ENCODE measurements around the gene CCDC89. TPM values are rescaled to one million over a fixed set of nuclear protein-coding genes. Genes with fewer than 3 reads are reported as not detected.

CCDC89 gene
- total RNA-seq, 3 donors from 2014 or later = 1.6 to 2.6 (median 2.6) TPM

GRCh38 chr11:85685125-85685819, 723 bp downstream of the CCDC89 start:
- Histone ChIP-seq H3K4me1 (no peaks in the 10 kb centered on the region), H3K27me3 (no peaks in the 10 kb centered on the region), H3K9me3 (no peaks in the 10 kb centered on the region), H3K36me3 (no peaks in the 10 kb centered on the region), H3K4me3 (peak overlapping the region; percentile 38 to 59 (median 49)), H3K27ac (peak overlapping the region; percentile 71 to 75)
- no peak for DNase-seq (ENCODE audit: low spot score in 2 of 2)
- TF ChIP-seq CTCF (IDR thresholded peaks at IDR 0.05) (no peak), POLR2A (IDR thresholded peaks at IDR 0.05) (no peak), POLR2AphosphoS5 (IDR thresholded peaks at IDR 0.05) (no peak)
- intact Hi-C loops (cut with DNase I; ENCODE audit: low total_unique reads) = no loop called here

- intact Hi-C loops (cut with DNase I; ENCODE audit: low total_unique reads) = no loop called here
- no peaks in the 10 kb centered on the region for H3K9me3 ChIP-seq
- no peak for TF ChIP-seq CTCF (IDR thresholded peaks at IDR 0.05)
- TF ChIP-seq POLR2A (IDR thresholded peaks at IDR 0.05) = no peak
- TF ChIP-seq POLR2AphosphoS5 (IDR thresholded peaks at IDR 0.05) = peak in 1 of 3 donors; percentile 50
- H3K27ac ChIP-seq = peak overlapping the region; percentile 16 to 44
- no peaks in the 10 kb centered on the region for H3K27me3 ChIP-seq
- DNase-seq (ENCODE audit: low spot score in 2 of 2) = peak in 1 of 2 donors; percentile 25
- H3K36me3 ChIP-seq = no peaks in the 10 kb centered on the region
- peak overlapping the region; percentile 48 to 70 (median 58) for H3K4me3 ChIP-seq
- no peaks in the 10 kb centered on the region for H3K4me1 ChIP-seq
These were observed 3.4 kb downstream of the CCDC89 start for GRCh38 chr11:85682330-85683305.

- H3K36me3 ChIP-seq = no peaks in the 10 kb centered on the region
- H3K4me3 ChIP-seq = no peak overlapping the region
- intact Hi-C loops (cut with DNase I; ENCODE audit: low total_unique reads) = no loop called here
These were observed 5.1 kb downstream of the CCDC89 start for GRCh38 chr11:85680897-85681296.

GRCh38 chr11:85679576-85679975, 6.4 kb downstream of the CCDC89 start:
- H3K4me3 ChIP-seq = no peak overlapping the region
- no peaks in the 10 kb centered on the region for H3K27me3 ChIP-seq
- no peak overlapping the region for H3K27ac ChIP-seq
- TF ChIP-seq POLR2AphosphoS5 (IDR thresholded peaks at IDR 0.05) (no peak), POLR2A (IDR thresholded peaks at IDR 0.05) (no peak), CTCF (IDR thresholded peaks at IDR 0.05) (no peak)
- H3K4me1 ChIP-seq = no peaks in the 10 kb centered on the region
- DNase-seq (ENCODE audit: low spot score in 2 of 2) = no peak
- intact Hi-C loops (cut with DNase I; ENCODE audit: low total_unique reads) = no loop called here
- H3K9me3 ChIP-seq = no peaks in the 10 kb centered on the region
- no peaks in the 10 kb centered on the region for H3K36me3 ChIP-seq

More at GRCh38 chr11:85680897-85681296, 5.1 kb downstream of the CCDC89 start:
- Histone ChIP-seq H3K27me3 (no peaks in the 10 kb centered on the region), H3K27ac (no peak overlapping the region), H3K4me1 (no peaks in the 10 kb centered on the region), H3K9me3 (no peaks in the 10 kb centered on the region)
- no peak for DNase-seq (ENCODE audit: low spot score in 2 of 2)
- TF ChIP-seq POLR2A (IDR thresholded peaks at IDR 0.05) = no peak
- TF ChIP-seq CTCF (IDR thresholded peaks at IDR 0.05) = no peak
- TF ChIP-seq POLR2AphosphoS5 (IDR thresholded peaks at IDR 0.05) = no peak

- TF ChIP-seq POLR2AphosphoS5 (IDR thresholded peaks at IDR 0.05) (no peak), POLR2A (IDR thresholded peaks at IDR 0.05) (no peak), CTCF (IDR thresholded peaks at IDR 0.05) (no peak)
- DNase-seq (ENCODE audit: low spot score in 2 of 2) = no peak
These were observed 12.6 kb downstream of the CCDC89 start for GRCh38 chr11:85673393-85673792.

More at GRCh38 chr11:85673393-85673792, 12.6 kb downstream of the CCDC89 start:
- Histone ChIP-seq H3K4me1 (no peaks in the 10 kb centered on the region), H3K27ac (no peak overlapping the region), H3K9me3 (peaks cover 0 to 4% of the 10 kb centered on the region in 2 donors), H3K27me3 (no peaks in the 10 kb centered on the region), H3K36me3 (no peaks in the 10 kb centered on the region), H3K4me3 (no peak overlapping the region)
- intact Hi-C loops (cut with DNase I; ENCODE audit: low total_unique reads) = no loop called here
